RWPE2 (cell line): ENCODE measurements around the gene THSD4.

Experiments
- ATAC-seq: fragments of 200-7000 bp; cut with Tn5 transposase; 3 replicates; pipeline ENCODE4 v1.9.1; 2021; ENCODE audit warnings: low read depth
- DNase-seq: peaks from one replicate; pipeline ENCODE4 v3.0.0-alpha.2; 2020; ENCODE audit warnings: low spot score
- H3K27ac ChIP-seq: fragments of 450-650 bp; 2 replicates; pipeline ENCODE4 v1.5.1; 2017; ENCODE audit warnings: mild to moderate bottlenecking; ENCODE audit not compliant: poor library complexity, severe bottlenecking
- H3K27me3 ChIP-seq: fragments of 250-450 bp; sonication (Bioruptor Pico); 2 replicates; pipeline ENCODE4 v1.5.1; 2021; ENCODE audit warnings: mild to moderate bottlenecking, moderate library complexity; ENCODE audit not compliant: insufficient read depth, poor library complexity, severe bottlenecking
- H3K36me3 ChIP-seq: fragments of 250-450 bp; sonication (Bioruptor Pico); 2 replicates; pipeline ENCODE4 v1.5.1; 2020; ENCODE audit warnings: low read depth, mild to moderate bottlenecking, moderate library complexity
- H3K4me1 ChIP-seq: fragments of 250-450 bp; sonication (Bioruptor Pico); 2 replicates; pipeline ENCODE4 v1.5.1; 2021; ENCODE audit warnings: mild to moderate bottlenecking, moderate library complexity; ENCODE audit not compliant: insufficient read depth, poor library complexity, severe bottlenecking
- H3K4me3 ChIP-seq: fragments of 250-450 bp; sonication (Bioruptor Pico); 2 replicates; pipeline ENCODE4 v1.5.1; 2021; ENCODE audit warnings: mild to moderate bottlenecking, moderate library complexity; ENCODE audit not compliant: severe bottlenecking
- H3K9me3 ChIP-seq: fragments of 250-450 bp; sonication (Bioruptor Pico); 2 replicates; pipeline ENCODE4 v1.5.1; 2021; ENCODE audit warnings: mild to moderate bottlenecking, moderate library complexity; ENCODE audit not compliant: severe bottlenecking
- CTCF ChIP-seq: fragments of 450-650 bp; IDR thresholded peaks from one replicate; pipeline ENCODE4 v1.5.1; 2017; ENCODE audit warnings: mild to moderate bottlenecking, moderate library complexity; ENCODE audit not compliant: poor library complexity, severe bottlenecking

THSD4 gene

GRCh38 chr15:71776304-71776703, 661.0 kb downstream of the THSD4 start:
- H3K4me1 ChIP-seq = peaks cover 6% of the 10 kb centered on the region
- DNase-seq = no peak
- H3K27ac ChIP-seq = no peak overlapping the region
- H3K4me3 ChIP-seq = no peak overlapping the region
- no peaks in the 10 kb centered on the region for H3K27me3 ChIP-seq
- no peak for TF ChIP-seq CTCF
- H3K9me3 ChIP-seq = no peaks in the 10 kb centered on the region
- ATAC-seq = no peak
- H3K36me3 ChIP-seq = peaks cover 39% of the 10 kb centered on the region

GRCh38 chr15:71777216-71777943, 662.1 kb downstream of the THSD4 start:
- TF ChIP-seq CTCF = no peak
- no peak overlapping the region for H3K4me3 ChIP-seq
- no peak for ATAC-seq
- no peak overlapping the region for H3K27ac ChIP-seq
- H3K4me1 ChIP-seq = peaks cover 6% of the 10 kb centered on the region
- peaks cover 28% of the 10 kb centered on the region for H3K36me3 ChIP-seq
- DNase-seq = no peak
- no peaks in the 10 kb centered on the region for H3K27me3 ChIP-seq
- no peaks in the 10 kb centered on the region for H3K9me3 ChIP-seq

- H3K27ac ChIP-seq = peak overlapping the region; percentile 8
- no peaks in the 10 kb centered on the region for H3K9me3 ChIP-seq
- TF ChIP-seq CTCF = no peak
- H3K36me3 ChIP-seq = peaks cover 16% of the 10 kb centered on the region
- H3K27me3 ChIP-seq = no peaks in the 10 kb centered on the region
- no peak for ATAC-seq
- peaks cover 6% of the 10 kb centered on the region for H3K4me1 ChIP-seq
- DNase-seq = no peak
- no peak overlapping the region for H3K4me3 ChIP-seq
These were observed 664.0 kb downstream of the THSD4 start for GRCh38 chr15:71779073-71779797.

GRCh38 chr15:71780115-71780976, 665.1 kb downstream of the THSD4 start:
- H3K27me3 ChIP-seq = no peaks in the 10 kb centered on the region
- ATAC-seq = peak; percentile 46; the same call in 2 of the 3 replicates
- H3K4me3 ChIP-seq = no peak overlapping the region
- H3K4me1 ChIP-seq = peaks cover 6% of the 10 kb centered on the region
- H3K9me3 ChIP-seq = no peaks in the 10 kb centered on the region
- no peak for DNase-seq
- H3K36me3 ChIP-seq = peaks cover 13% of the 10 kb centered on the region
- peak overlapping the region; percentile 8 for H3K27ac ChIP-seq
- peak; percentile 99 for TF ChIP-seq CTCF
